Panc1 (cell line): ENCODE data around the gene C8B. TPM values are rescaled to one million over a fixed set of nuclear protein-coding genes. Genes with fewer than 3 reads are reported as not detected.

Source experiments
- ATAC-seq: fragments of 200-7000 bp; cut with Tn5 transposase; 2 replicates; pipeline ENCODE4 v1.9.1; 2020; ENCODE audit warnings: mild to moderate bottlenecking, moderate library complexity
- BruUV-seq: library from RNA; stranded (reverse); fragments of 400-500 nt; replicated peaks from 2 replicates; lab custom pipeline; 2021; lab: Mats Ljungman, UMichigan
- CTCF ChIA-PET: fragments of 300-600 bp; sonication (Branson Sonifier 250); formaldehyde crosslinking; loops from one replicate; lab custom pipeline; 2022; ENCODE audit warnings: antibody characterized with exemption; lab: Charles Lee
- POLR2A ChIA-PET: fragments of 300-600 bp; sonication (Branson Sonifier 250); formaldehyde crosslinking; loops from one replicate; lab custom pipeline; 2022; ENCODE audit warnings: antibody characterized with exemption; lab: Charles Lee
- DNase-seq: peaks from one replicate; pipeline ENCODE4 v3.0.0-alpha.2; 2010; ENCODE audit warnings: low read depth, low spot score
- H3K27ac ChIP-seq: 2 replicates; pipeline ENCODE4 v1.5.1; 2011; ENCODE audit warnings: mild to moderate bottlenecking, low read length, inconsistent platforms
- H3K27me3 ChIP-seq: fragments of 200-500 bp; sonication (Bioruptor generic); 2 replicates; pipeline ENCODE4 v1.6.0; 2014; ENCODE audit warnings: low read length, inconsistent platforms; ENCODE audit not compliant: control insufficient read depth, insufficient read depth
- H3K36me3 ChIP-seq: fragments of 200-500 bp; sonication (Bioruptor generic); 2 replicates; pipeline ENCODE4 v1.5.1; 2014; ENCODE audit warnings: inconsistent platforms, mild to moderate bottlenecking, low read length, moderate library complexity; ENCODE audit not compliant: control insufficient read depth, insufficient read depth
- H3K4me1 ChIP-seq: 2 replicates; pipeline ENCODE4 v1.5.1; 2011; ENCODE audit warnings: inconsistent platforms, mild to moderate bottlenecking, low read length, moderate library complexity; ENCODE audit not compliant: control insufficient read depth, insufficient read depth
- H3K4me3 ChIP-seq, 2 experiments: 2 replicates each; pipeline ENCODE4 v1.5.1; 2011 to 2012; ENCODE audit warnings: low read depth in 2 of 2, low read length in 2 of 2, mild to moderate bottlenecking in 2 of 2, inconsistent platforms in 1 of 2, moderate library complexity in 1 of 2
- H3K9me3 ChIP-seq: fragments of 200-500 bp; sonication (Bioruptor generic); 2 replicates; pipeline ENCODE4 v1.5.1; 2014; ENCODE audit warnings: low read depth, mild to moderate bottlenecking, inconsistent platforms, low read length, moderate library complexity; ENCODE audit not compliant: control insufficient read depth, insufficient read depth
- CTCF ChIP-seq: fragments of 450-650 bp; IDR thresholded peaks from 2 replicates; pipeline ENCODE4 v1.5.1; 2017; ENCODE audit warnings: mild to moderate bottlenecking
- POLR2AphosphoS5 ChIP-seq: IDR thresholded peaks from 2 replicates; pipeline ENCODE4 v1.6.1; 2012; ENCODE audit warnings: mild to moderate bottlenecking, low read depth, low read length, moderate library complexity
- REST ChIP-seq, 2 experiments: IDR thresholded peaks; 2 replicates each; pipeline ENCODE4 v1.6.1; 2011 to 2012; ENCODE audit warnings: low read depth in 2 of 2, control low read depth in 1 of 2, low read length in 1 of 2, mild to moderate bottlenecking in 1 of 2, moderate library complexity in 1 of 2; ENCODE audit not compliant: insufficient read depth in 1 of 2
- SIN3A ChIP-seq: IDR thresholded peaks from 2 replicates; pipeline ENCODE4 v1.6.1; 2012; ENCODE audit warnings: low read depth, mild to moderate bottlenecking, low read length, moderate library complexity, borderline replicate concordance; ENCODE audit not compliant: insufficient read depth
- TCF7L2 ChIP-seq: IDR thresholded peaks from 2 replicates; pipeline ENCODE4 v1.6.1; 2011; ENCODE audit warnings: mild to moderate bottlenecking, low read depth, low read length, inconsistent platforms
- in situ Hi-C: cut with HindIII; loops from 2 replicates; pipeline ENCODE4 v1.10.0; 2016; ENCODE audit warnings: low sequenced_read_pairs, low pct_unique_long_range_greater_than_20kb
- intact Hi-C: fragments of 100-400 bp; cut with micrococcal nuclease; formaldehyde crosslinking; loops from one replicate; pipeline ENCODE4 v1.10.0; 2022; ENCODE audit not compliant: unreplicated experiment
- total RNA-seq: library from RNA; stranded (reverse); gene quantifications from one replicate; pipeline ENCODE4 v1.2.1, GENCODE V29; 2021; ENCODE audit not compliant: unreplicated experiment

The C8B gene
- total RNA-seq, 1 experiment from 2014 or later, result not detected

GRCh38 chr1:56917356-56917755 lies 48.5 kb downstream of the C8B start:
- in situ Hi-C loops (no loop called here), intact Hi-C loops (no loop called here)
- BruUV-seq, result no TSS peak
- Histone ChIP-seq H3K27ac (no peak overlapping the region), H3K36me3 (no peaks in the 10 kb centered on the region), H3K27me3 (no peaks in the 10 kb centered on the region), H3K4me3 (no peak overlapping the region), H3K9me3 (no peaks in the 10 kb centered on the region), H3K4me1 (no peaks in the 10 kb centered on the region)
- ChIA-PET CTCF (no interaction called here), POLR2A (no interaction called here)
- no peak for DNase-seq
- no peak for ATAC-seq
- TF ChIP-seq REST (IDR thresholded peaks at IDR 0.05; ENCODE audit: insufficient read depth in 1 of 2, low read depth in 2 of 2, low read length in 1 of 2) (no peak), SIN3A (no peak), POLR2AphosphoS5 (no peak), TCF7L2 (no peak), CTCF (no peak)

- no peak overlapping the region for H3K4me3 ChIP-seq
- no peaks in the 10 kb centered on the region for H3K4me1 ChIP-seq
- in situ Hi-C loops (no loop called here), intact Hi-C loops (no loop called here)
- no peak overlapping the region for H3K27ac ChIP-seq
- BruUV-seq, result no TSS peak
- H3K27me3 ChIP-seq, result no peaks in the 10 kb centered on the region
- ChIA-PET CTCF (no interaction called here), POLR2A (no interaction called here)
- no peaks in the 10 kb centered on the region for H3K9me3 ChIP-seq
- no peak for TF ChIP-seq TCF7L2
- TF ChIP-seq CTCF, result no peak
- no peak for TF ChIP-seq REST (IDR thresholded peaks at IDR 0.05; ENCODE audit: insufficient read depth in 1 of 2, low read depth in 2 of 2, low read length in 1 of 2)
- TF ChIP-seq SIN3A, result no peak
- no peak for TF ChIP-seq POLR2AphosphoS5
- DNase-seq, result no peak
- ATAC-seq, result no peak
- H3K36me3 ChIP-seq, result no peaks in the 10 kb centered on the region
These were observed 49.2 kb downstream of the C8B start for GRCh38 chr1:56916630-56917029.
